ENCODE results near the gene B3GNT2. TPM values are rescaled to one million over a fixed set of nuclear protein-coding genes. Genes with fewer than 3 reads are reported as not detected.

B3GNT2 gene
- total RNA-seq, 1 experiment from 2014 or later, result 12.3 TPM

DNA sequence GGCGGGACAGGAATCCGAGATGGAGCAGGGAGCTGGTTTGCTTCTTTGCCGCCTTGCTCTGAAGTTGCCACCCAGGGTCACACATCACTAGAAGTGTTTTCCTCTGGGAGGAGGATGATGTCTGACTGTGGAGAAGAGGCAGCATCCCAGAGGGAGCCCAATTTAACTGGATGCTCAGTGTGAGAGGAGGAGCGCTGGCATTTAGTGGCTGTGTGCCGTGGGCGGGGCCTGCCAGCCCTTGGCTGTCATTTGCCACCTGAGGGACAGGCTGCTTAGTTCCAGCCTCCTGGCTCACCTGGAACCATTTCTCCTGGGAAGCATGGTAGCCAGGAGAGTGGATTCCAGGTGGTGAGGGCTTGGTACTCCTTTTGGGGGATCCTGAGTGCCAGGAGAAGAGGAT lies 9.6 kb downstream of the B3GNT2 start:
- peaks cover 6% of the 10 kb centered on the region for H3K36me3 Mint-ChIP-seq (ENCODE audit: insufficient read depth, unreplicated experiment)
- H3K4me3 Mint-ChIP-seq (ENCODE audit: unreplicated experiment), result no peak overlapping the region
- intact Hi-C loops (cut with micrococcal nuclease), result no loop called here
- no peak for DNase-seq (ENCODE audit: unreplicated experiment)
- POLR2A ChIA-PET, result no interaction called here
- H3K27ac Mint-ChIP-seq (ENCODE audit: low read depth, unreplicated experiment), result peak overlapping the region; percentile 54
- H3K4me1 Mint-ChIP-seq (ENCODE audit: insufficient read depth, unreplicated experiment), result peaks cover 20% of the 10 kb centered on the region
- TF ChIP-seq, protein P1, sequence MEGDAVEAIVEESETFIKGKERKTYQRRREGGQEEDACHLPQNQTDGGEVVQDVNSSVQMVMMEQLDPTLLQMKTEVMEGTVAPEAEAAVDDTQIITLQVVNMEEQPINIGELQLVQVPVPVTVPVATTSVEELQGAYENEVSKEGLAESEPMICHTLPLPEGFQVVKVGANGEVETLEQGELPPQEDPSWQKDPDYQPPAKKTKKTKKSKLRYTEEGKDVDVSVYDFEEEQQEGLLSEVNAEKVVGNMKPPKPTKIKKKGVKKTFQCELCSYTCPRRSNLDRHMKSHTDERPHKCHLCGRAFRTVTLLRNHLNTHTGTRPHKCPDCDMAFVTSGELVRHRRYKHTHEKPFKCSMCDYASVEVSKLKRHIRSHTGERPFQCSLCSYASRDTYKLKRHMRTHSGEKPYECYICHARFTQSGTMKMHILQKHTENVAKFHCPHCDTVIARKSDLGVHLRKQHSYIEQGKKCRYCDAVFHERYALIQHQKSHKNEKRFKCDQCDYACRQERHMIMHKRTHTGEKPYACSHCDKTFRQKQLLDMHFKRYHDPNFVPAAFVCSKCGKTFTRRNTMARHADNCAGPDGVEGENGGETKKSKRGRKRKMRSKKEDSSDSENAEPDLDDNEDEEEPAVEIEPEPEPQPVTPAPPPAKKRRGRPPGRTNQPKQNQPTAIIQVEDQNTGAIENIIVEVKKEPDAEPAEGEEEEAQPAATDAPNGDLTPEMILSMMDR (IDR thresholded peaks at IDR 0.05; ENCODE audit: unreplicated experiment), result no peak
- H3K27me3 Mint-ChIP-seq (ENCODE audit: insufficient read depth, unreplicated experiment), result no peaks in the 10 kb centered on the region
- CTCF ChIA-PET, result no interaction called here
- no peaks in the 10 kb centered on the region for H3K9me3 Mint-ChIP-seq (ENCODE audit: unreplicated experiment)
- no TSS peak for BruUV-seq (replicated peaks)

- BruUV-seq (replicated peaks), result no TSS peak
- Mint-ChIP-seq H3K9me3 (ENCODE audit: unreplicated experiment) (no peaks in the 10 kb centered on the region), H3K4me3 (ENCODE audit: unreplicated experiment) (no peak overlapping the region), H3K36me3 (ENCODE audit: insufficient read depth, unreplicated experiment) (peaks cover 6% of the 10 kb centered on the region), H3K4me1 (ENCODE audit: insufficient read depth, unreplicated experiment) (peaks cover 20% of the 10 kb centered on the region), H3K27ac (ENCODE audit: low read depth, unreplicated experiment) (peak overlapping the region; percentile 54), H3K27me3 (ENCODE audit: insufficient read depth, unreplicated experiment) (no peaks in the 10 kb centered on the region)
- intact Hi-C loops (cut with micrococcal nuclease), result no loop called here
- ChIA-PET POLR2A (no interaction called here), CTCF (no interaction called here)
- TF ChIP-seq, protein P1 (IDR thresholded peaks at IDR 0.05; ENCODE audit: unreplicated experiment), result no peak
- DNase-seq (ENCODE audit: unreplicated experiment), result no peak
Measured at GRCh38 chr2:62206024-62206423, 10.1 kb downstream of the B3GNT2 start.

GRCh38 chr2:62207491-62207890 lies 11.6 kb downstream of the B3GNT2 start:
- Mint-ChIP-seq H3K27ac (ENCODE audit: low read depth, unreplicated experiment) (no peak overlapping the region), H3K9me3 (ENCODE audit: unreplicated experiment) (no peaks in the 10 kb centered on the region), H3K27me3 (ENCODE audit: insufficient read depth, unreplicated experiment) (no peaks in the 10 kb centered on the region), H3K4me1 (ENCODE audit: insufficient read depth, unreplicated experiment) (peaks cover 15% of the 10 kb centered on the region), H3K36me3 (ENCODE audit: insufficient read depth, unreplicated experiment) (peaks cover 10% of the 10 kb centered on the region), H3K4me3 (ENCODE audit: unreplicated experiment) (no peak overlapping the region)
- intact Hi-C loops (cut with micrococcal nuclease), result no loop called here
- ChIA-PET POLR2A (no interaction called here), CTCF (no interaction called here)
- TF ChIP-seq, protein P1 (IDR thresholded peaks at IDR 0.05; ENCODE audit: unreplicated experiment), result no peak
- no TSS peak for BruUV-seq (replicated peaks)
- no peak for DNase-seq (ENCODE audit: unreplicated experiment)

GRCh38 chr2:62208074-62208757 lies 12.3 kb downstream of the B3GNT2 start:
- TF ChIP-seq, protein P1 (IDR thresholded peaks at IDR 0.05; ENCODE audit: unreplicated experiment), result no peak

More at GRCh38 chr2:62208074-62208757, 12.3 kb downstream of the B3GNT2 start:
- H3K4me3 Mint-ChIP-seq (ENCODE audit: unreplicated experiment), result no peak overlapping the region
- BruUV-seq (replicated peaks), result no TSS peak
- no peak for DNase-seq (ENCODE audit: unreplicated experiment)
- peaks cover 7% of the 10 kb centered on the region for H3K36me3 Mint-ChIP-seq (ENCODE audit: insufficient read depth, unreplicated experiment)
- POLR2A ChIA-PET, result no interaction called here
- intact Hi-C loops (cut with micrococcal nuclease), result no loop called here
- H3K27me3 Mint-ChIP-seq (ENCODE audit: insufficient read depth, unreplicated experiment), result no peaks in the 10 kb centered on the region
- CTCF ChIA-PET, result no interaction called here
- no peak overlapping the region for H3K27ac Mint-ChIP-seq (ENCODE audit: low read depth, unreplicated experiment)
- no peaks in the 10 kb centered on the region for H3K9me3 Mint-ChIP-seq (ENCODE audit: unreplicated experiment)
- peaks cover 10% of the 10 kb centered on the region for H3K4me1 Mint-ChIP-seq (ENCODE audit: insufficient read depth, unreplicated experiment)

Measured in MCF 10A (cell line).